WTC11 (cell line): ENCODE data around the gene RRBP1. TPM values are rescaled to one million over a fixed set of nuclear protein-coding genes. Genes with fewer than 3 reads are reported as not detected.

Source experiments
- ATAC-seq: fragments of 200-7000 bp; cut with Tn5 transposase; 2 replicates; pipeline ENCODE4 v1.10.0; 2021; ENCODE audit warnings: mild to moderate bottlenecking, moderate library complexity
- CTCF ChIA-PET: fragments of 300-600 bp; sonication (Branson Sonifier 250); formaldehyde crosslinking; loops from one replicate; lab custom pipeline; 2021; ENCODE audit warnings: antibody characterized with exemption; lab: Charles Lee
- POLR2A ChIA-PET: fragments of 350-600 bp; sonication (Branson Sonifier 250); formaldehyde crosslinking; loops from one replicate; lab custom pipeline; 2021; ENCODE audit warnings: antibody characterized with exemption; lab: Charles Lee
- DNase-seq: peaks from one replicate; pipeline ENCODE4 v3.0.0; 2021; ENCODE audit warnings: low spot score
- H3K27ac Mint-ChIP-seq: 2 replicates; pipeline ENCODE4 v1.8.0; 2021; ENCODE audit warnings: mixed read lengths
- H3K27me3 Mint-ChIP-seq: 2 replicates; pipeline ENCODE4 v1.8.0; 2021; ENCODE audit warnings: low read depth, mild to moderate bottlenecking, moderate library complexity, mixed read lengths
- H3K36me3 Mint-ChIP-seq: 2 replicates; pipeline ENCODE4 v1.8.0; 2021; ENCODE audit warnings: mixed read lengths
- H3K4me1 Mint-ChIP-seq: 2 replicates; pipeline ENCODE4 v1.8.0; 2022; ENCODE audit warnings: mixed read lengths
- H3K4me3 Mint-ChIP-seq: 2 replicates; pipeline ENCODE4 v1.8.0; 2021; ENCODE audit warnings: mild to moderate bottlenecking, moderate library complexity, mixed read lengths
- H3K9me3 Mint-ChIP-seq: 2 replicates; pipeline ENCODE4 v1.8.0; 2021; ENCODE audit warnings: mixed read lengths
- ATF1 ChIP-seq: sonication (generic); formaldehyde crosslinking; IDR thresholded peaks from 2 replicates; pipeline ENCODE4 v1.8.1; 2023; ENCODE audit warnings: mild to moderate bottlenecking, moderate library complexity, missing genetic modification reagents
- CBFB ChIP-seq: sonication (generic); formaldehyde crosslinking; IDR thresholded peaks from 2 replicates; pipeline ENCODE4 v1.8.1; 2022; ENCODE audit warnings: mild to moderate bottlenecking, low read depth, missing genetic modification reagents
- ELF4 ChIP-seq: sonication (generic); formaldehyde crosslinking; IDR thresholded peaks from 2 replicates; pipeline ENCODE4 v1.8.1; 2022; ENCODE audit warnings: low read depth, mild to moderate bottlenecking, moderate library complexity, missing genetic modification reagents
- FOXJ3 ChIP-seq: sonication (generic); formaldehyde crosslinking; IDR thresholded peaks from 2 replicates; pipeline ENCODE4 v1.9.0; 2021; ENCODE audit warnings: missing genetic modification reagents, mild to moderate bottlenecking, borderline replicate concordance
- GABPB1 ChIP-seq: sonication (generic); formaldehyde crosslinking; IDR thresholded peaks from 2 replicates; pipeline ENCODE4 v1.8.1; 2023; ENCODE audit warnings: mild to moderate bottlenecking, missing genetic modification reagents
- GTF2I ChIP-seq: fragments of 250-450 bp; sonication (Bioruptor Pico); conservative IDR thresholded peaks from 2 replicates; pipeline ENCODE4 v1.4.0; 2021; ENCODE audit warnings: mild to moderate bottlenecking
- JAZF1 ChIP-seq: fragments of 250-450 bp; sonication (Bioruptor Pico); IDR thresholded peaks from 2 replicates; pipeline ENCODE4 v1.9.0; 2021; ENCODE audit warnings: moderate library complexity, mild to moderate bottlenecking, inconsistent platforms
- JUN ChIP-seq: sonication (generic); formaldehyde crosslinking; IDR thresholded peaks from 2 replicates; pipeline ENCODE4 v1.8.0; 2023; ENCODE audit warnings: mild to moderate bottlenecking, missing genetic modification reagents
- MXD4 ChIP-seq: fragments of 250-450 bp; sonication (Bioruptor Pico); IDR thresholded peaks from 2 replicates; pipeline ENCODE4 v1.8.0; 2021; ENCODE audit warnings: mild to moderate bottlenecking, moderate library complexity, borderline replicate concordance
- NFE2L1 ChIP-seq: sonication (generic); formaldehyde crosslinking; IDR thresholded peaks from 2 replicates; pipeline ENCODE4 v1.8.1; 2023; ENCODE audit warnings: missing genetic modification reagents
- NR1H2 ChIP-seq: sonication (generic); formaldehyde crosslinking; IDR thresholded peaks from 2 replicates; pipeline ENCODE4 v1.9.0; 2021; ENCODE audit warnings: mild to moderate bottlenecking, moderate library complexity, missing genetic modification reagents
- NR2C2 ChIP-seq: sonication (generic); formaldehyde crosslinking; IDR thresholded peaks from 2 replicates; pipeline ENCODE4 v1.8.0; 2022; ENCODE audit warnings: mild to moderate bottlenecking, missing genetic modification reagents
- OVOL2 ChIP-seq: fragments of 250-450 bp; sonication (Bioruptor Pico); IDR thresholded peaks from 2 replicates; pipeline ENCODE4 v1.9.0; 2021; ENCODE audit warnings: mild to moderate bottlenecking, borderline replicate concordance
- PRRX2 ChIP-seq: fragments of 250-450 bp; sonication (Bioruptor Pico); IDR thresholded peaks from 2 replicates; pipeline ENCODE4 v1.8.0; 2021; ENCODE audit warnings: mild to moderate bottlenecking
- SMAD4 ChIP-seq: sonication (generic); formaldehyde crosslinking; IDR thresholded peaks from 2 replicates; pipeline ENCODE4 v1.8.0; 2022; ENCODE audit warnings: mild to moderate bottlenecking, missing genetic modification reagents
- TCF7 ChIP-seq: sonication (generic); formaldehyde crosslinking; IDR thresholded peaks from 2 replicates; pipeline ENCODE4 v1.8.0; 2022; ENCODE audit warnings: mild to moderate bottlenecking, low read depth, missing genetic modification reagents, moderate library complexity
- ZNF317 ChIP-seq: sonication (generic); formaldehyde crosslinking; IDR thresholded peaks from 2 replicates; pipeline ENCODE4 v1.8.1; 2023; ENCODE audit warnings: low read depth, mild to moderate bottlenecking, moderate library complexity, missing genetic modification reagents, borderline replicate concordance
- ZNF671 ChIP-seq: fragments of 250-450 bp; sonication (Bioruptor Pico); IDR thresholded peaks from 2 replicates; pipeline ENCODE4 v1.8.0; 2021; ENCODE audit warnings: mild to moderate bottlenecking
- total RNA-seq: library from RNA; stranded (reverse); gene quantifications from 3 replicates; pipeline ENCODE4 v1.2.3, GENCODE V29; 2021
- TF ChIP-seq, protein P1 (sequence below): fragments of 250-450 bp; sonication (Bioruptor Pico); IDR thresholded peaks from 2 replicates; pipeline ENCODE4 v2.1.2; 2022; ENCODE audit warnings: mild to moderate bottlenecking, moderate library complexity
- TF ChIP-seq, protein P2 (sequence below): sonication (generic); formaldehyde crosslinking; IDR thresholded peaks from 2 replicates; pipeline ENCODE4 v1.8.1; 2022; ENCODE audit warnings: low read depth, mild to moderate bottlenecking, moderate library complexity, missing genetic modification reagents, borderline replicate concordance
- TF ChIP-seq, protein P3 (sequence below): sonication (generic); formaldehyde crosslinking; IDR thresholded peaks from 2 replicates; pipeline ENCODE4 v1.8.0; 2022; ENCODE audit warnings: missing genetic modification reagents
- TF ChIP-seq, protein P4 (sequence below): fragments of 200-600 bp; IDR thresholded peaks from 2 replicates; pipeline ENCODE4 v1.8.0; 2022; ENCODE audit warnings: antibody characterized with exemption

RRBP1 gene
- total RNA-seq, 1 experiment from 2014 or later = 171 TPM

DNA sequence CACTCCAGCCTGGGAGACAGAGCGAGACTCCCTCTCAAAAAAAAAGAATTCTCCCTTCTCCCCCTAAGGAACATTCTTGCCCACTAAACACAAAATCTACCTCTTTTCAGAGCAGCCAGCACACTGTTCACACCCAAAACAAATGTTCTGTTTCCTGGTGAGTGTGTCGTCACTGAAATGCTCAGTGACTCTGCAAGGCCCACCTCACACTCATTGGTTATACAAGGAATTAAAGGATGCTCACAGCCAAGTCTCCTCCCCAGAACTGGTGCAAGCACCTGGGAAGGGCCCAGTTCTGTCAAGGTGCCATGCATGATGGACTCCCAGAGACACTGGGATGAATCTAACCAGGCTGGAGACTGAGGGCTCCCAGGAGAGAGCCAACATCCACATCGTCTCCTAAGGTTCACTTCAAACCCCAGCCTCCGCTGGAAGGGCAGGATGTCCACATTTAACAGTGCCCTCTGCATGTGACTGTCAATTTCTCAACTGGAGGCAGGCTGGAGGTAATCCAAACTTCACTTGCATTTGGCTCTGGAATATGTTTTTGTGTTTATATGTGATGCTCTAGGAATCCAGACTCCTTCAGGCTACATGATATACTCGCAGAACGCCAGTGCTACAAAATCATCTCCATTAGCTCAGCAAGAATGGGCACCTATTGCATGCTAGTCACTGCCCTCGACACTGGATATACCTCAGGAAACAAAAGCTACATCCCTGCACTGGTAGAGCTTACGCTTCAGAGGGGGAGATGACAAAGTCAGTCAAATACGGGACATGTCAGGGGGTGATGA lies 7.1 kb downstream of the RRBP1 start:
- peak overlapping the region; percentile 83; the same call in 1 of the 2 replicates for H3K27ac Mint-ChIP-seq
- ChIA-PET CTCF (interaction anchor here (0.6 to 2.0 kb wide), 2 partner anchors 133 to 264 kb away, joined by 5 to 7 read pairs; no protein-coding TSS in a partner anchor), POLR2A (no interaction called here)
- ATAC-seq (no peak), DNase-seq (no peak)
- H3K9me3 Mint-ChIP-seq = no peaks in the 10 kb centered on the region
- H3K36me3 Mint-ChIP-seq = peaks cover 19% of the 10 kb centered on the region
- H3K27me3 Mint-ChIP-seq = no peaks in the 10 kb centered on the region
- H3K4me3 Mint-ChIP-seq = no peak overlapping the region
- H3K4me1 Mint-ChIP-seq = peaks cover 54% of the 10 kb centered on the region
- TF ChIP-seq, protein P1, sequence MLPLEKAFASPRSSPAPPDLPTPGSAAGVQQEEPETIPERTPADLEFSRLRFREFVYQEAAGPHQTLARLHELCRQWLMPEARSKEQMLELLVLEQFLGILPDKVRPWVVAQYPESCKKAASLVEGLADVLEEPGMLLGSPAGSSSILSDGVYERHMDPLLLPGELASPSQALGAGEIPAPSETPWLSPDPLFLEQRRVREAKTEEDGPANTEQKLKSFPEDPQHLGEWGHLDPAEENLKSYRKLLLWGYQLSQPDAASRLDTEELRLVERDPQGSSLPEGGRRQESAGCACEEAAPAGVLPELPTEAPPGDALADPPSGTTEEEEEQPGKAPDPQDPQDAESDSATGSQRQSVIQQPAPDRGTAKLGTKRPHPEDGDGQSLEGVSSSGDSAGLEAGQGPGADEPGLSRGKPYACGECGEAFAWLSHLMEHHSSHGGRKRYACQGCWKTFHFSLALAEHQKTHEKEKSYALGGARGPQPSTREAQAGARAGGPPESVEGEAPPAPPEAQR (CRISPR knock-in tag) = no peak
- TF ChIP-seq NR1H2 (CRISPR knock-in tag) (no peak), CBFB (CRISPR knock-in tag) (no peak), OVOL2 (no peak), JUN (CRISPR knock-in tag) (no peak), NFE2L1 (no peak), ZNF671 (CRISPR knock-in tag) (no peak), ELF4 (no peak), GTF2I (CRISPR knock-in tag) (no peak), SMAD4 (CRISPR knock-in tag) (no peak), JAZF1 (CRISPR knock-in tag) (no peak), PRRX2 (CRISPR knock-in tag) (no peak)
- TF ChIP-seq, protein P2, sequence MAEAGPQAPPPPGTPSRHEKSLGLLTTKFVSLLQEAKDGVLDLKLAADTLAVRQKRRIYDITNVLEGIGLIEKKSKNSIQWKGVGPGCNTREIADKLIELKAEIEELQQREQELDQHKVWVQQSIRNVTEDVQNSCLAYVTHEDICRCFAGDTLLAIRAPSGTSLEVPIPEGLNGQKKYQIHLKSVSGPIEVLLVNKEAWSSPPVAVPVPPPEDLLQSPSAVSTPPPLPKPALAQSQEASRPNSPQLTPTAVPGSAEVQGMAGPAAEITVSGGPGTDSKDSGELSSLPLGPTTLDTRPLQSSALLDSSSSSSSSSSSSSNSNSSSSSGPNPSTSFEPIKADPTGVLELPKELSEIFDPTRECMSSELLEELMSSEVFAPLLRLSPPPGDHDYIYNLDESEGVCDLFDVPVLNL = no peak

DNA sequence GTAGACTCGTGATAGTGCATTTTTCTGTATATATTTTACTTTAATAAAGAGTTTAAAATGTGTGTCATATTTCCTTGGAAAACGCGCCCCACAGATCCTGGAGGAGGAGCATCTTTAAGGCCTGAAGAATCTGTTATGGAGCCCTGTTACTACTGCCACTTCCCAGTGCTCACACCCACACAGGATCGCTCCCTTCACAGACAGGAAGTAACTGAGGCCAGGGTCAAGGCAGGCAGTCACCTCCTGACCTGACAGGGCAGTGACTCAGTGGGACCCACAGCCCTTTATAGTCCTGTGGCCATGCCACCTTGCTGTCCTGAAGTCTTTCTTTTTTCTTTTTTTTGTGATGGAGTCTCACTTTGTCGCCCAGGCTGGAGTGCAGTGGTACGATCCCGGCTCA lies 9.0 kb downstream of the RRBP1 start:
- ATAC-seq (no peak), DNase-seq (no peak)
- Mint-ChIP-seq H3K27me3 (no peaks in the 10 kb centered on the region), H3K9me3 (no peaks in the 10 kb centered on the region), H3K4me3 (no peak overlapping the region), H3K4me1 (peaks cover 50% of the 10 kb centered on the region), H3K27ac (no peak overlapping the region), H3K36me3 (peaks cover 6% of the 10 kb centered on the region)
- TF ChIP-seq MXD4 (CRISPR knock-in tag) = no peak
- TF ChIP-seq NR2C2 (CRISPR knock-in tag) = no peak
- TF ChIP-seq ELF4 = no peak
- no peak for TF ChIP-seq FOXJ3
- TF ChIP-seq GABPB1 (CRISPR knock-in tag) = no peak
- TF ChIP-seq, protein P3, sequence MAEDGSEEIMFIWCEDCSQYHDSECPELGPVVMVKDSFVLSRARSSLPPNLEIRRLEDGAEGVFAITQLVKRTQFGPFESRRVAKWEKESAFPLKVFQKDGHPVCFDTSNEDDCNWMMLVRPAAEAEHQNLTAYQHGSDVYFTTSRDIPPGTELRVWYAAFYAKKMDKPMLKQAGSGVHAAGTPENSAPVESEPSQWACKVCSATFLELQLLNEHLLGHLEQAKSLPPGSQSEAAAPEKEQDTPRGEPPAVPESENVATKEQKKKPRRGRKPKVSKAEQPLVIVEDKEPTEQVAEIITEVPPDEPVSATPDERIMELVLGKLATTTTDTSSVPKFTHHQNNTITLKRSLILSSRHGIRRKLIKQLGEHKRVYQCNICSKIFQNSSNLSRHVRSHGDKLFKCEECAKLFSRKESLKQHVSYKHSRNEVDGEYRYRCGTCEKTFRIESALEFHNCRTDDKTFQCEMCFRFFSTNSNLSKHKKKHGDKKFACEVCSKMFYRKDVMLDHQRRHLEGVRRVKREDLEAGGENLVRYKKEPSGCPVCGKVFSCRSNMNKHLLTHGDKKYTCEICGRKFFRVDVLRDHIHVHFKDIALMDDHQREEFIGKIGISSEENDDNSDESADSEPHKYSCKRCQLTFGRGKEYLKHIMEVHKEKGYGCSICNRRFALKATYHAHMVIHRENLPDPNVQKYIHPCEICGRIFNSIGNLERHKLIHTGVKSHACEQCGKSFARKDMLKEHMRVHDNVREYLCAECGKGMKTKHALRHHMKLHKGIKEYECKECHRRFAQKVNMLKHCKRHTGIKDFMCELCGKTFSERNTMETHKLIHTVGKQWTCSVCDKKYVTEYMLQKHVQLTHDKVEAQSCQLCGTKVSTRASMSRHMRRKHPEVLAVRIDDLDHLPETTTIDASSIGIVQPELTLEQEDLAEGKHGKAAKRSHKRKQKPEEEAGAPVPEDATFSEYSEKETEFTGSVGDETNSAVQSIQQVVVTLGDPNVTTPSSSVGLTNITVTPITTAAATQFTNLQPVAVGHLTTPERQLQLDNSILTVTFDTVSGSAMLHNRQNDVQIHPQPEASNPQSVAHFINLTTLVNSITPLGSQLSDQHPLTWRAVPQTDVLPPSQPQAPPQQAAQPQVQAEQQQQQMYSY (CRISPR knock-in tag) = no peak
- TF ChIP-seq, protein P4, sequence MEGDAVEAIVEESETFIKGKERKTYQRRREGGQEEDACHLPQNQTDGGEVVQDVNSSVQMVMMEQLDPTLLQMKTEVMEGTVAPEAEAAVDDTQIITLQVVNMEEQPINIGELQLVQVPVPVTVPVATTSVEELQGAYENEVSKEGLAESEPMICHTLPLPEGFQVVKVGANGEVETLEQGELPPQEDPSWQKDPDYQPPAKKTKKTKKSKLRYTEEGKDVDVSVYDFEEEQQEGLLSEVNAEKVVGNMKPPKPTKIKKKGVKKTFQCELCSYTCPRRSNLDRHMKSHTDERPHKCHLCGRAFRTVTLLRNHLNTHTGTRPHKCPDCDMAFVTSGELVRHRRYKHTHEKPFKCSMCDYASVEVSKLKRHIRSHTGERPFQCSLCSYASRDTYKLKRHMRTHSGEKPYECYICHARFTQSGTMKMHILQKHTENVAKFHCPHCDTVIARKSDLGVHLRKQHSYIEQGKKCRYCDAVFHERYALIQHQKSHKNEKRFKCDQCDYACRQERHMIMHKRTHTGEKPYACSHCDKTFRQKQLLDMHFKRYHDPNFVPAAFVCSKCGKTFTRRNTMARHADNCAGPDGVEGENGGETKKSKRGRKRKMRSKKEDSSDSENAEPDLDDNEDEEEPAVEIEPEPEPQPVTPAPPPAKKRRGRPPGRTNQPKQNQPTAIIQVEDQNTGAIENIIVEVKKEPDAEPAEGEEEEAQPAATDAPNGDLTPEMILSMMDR = no peak
- TF ChIP-seq ZNF317 (CRISPR knock-in tag) = no peak
- TF ChIP-seq, protein P2 = no peak
- no peak for TF ChIP-seq TCF7 (CRISPR knock-in tag)
- TF ChIP-seq ATF1 = no peak
- CTCF ChIA-PET = interaction anchor here (1.4 kb wide), 1 partner anchor 9 kb away, joined by 3 read pairs; the partner anchor contains the start of gene RRBP1
- POLR2A ChIA-PET = no interaction called here
